ENCODE results near the gene MARCHF2.

Gene MARCHF2

GRCh38 chr19:8389891-8390616 is 23.1 kb upstream of the MARCHF2 start, which contains the start of gene RAB11B:
Gene RAB11B (plus strand): TSS chr19:8390360. CDS start chr19:8390417, 57 bp downstream.
- TF ChIP-seq TAF1 (IDR thresholded peaks at IDR 0.05; ENCODE audit: low read depth) (0 out of 2 replicates have a peak, but pooled peaks have one; percentile 65), FOXM1 (IDR thresholded peaks at IDR 0.05; ENCODE audit: borderline replicate concordance, low read depth) (0 out of 2 replicates have a peak, but pooled peaks have one; percentile 23), MAX (IDR thresholded peaks at IDR 0.05) (peak; percentile 26; the same call in 1 of the 2 replicates), CREB1 (IDR thresholded peaks at IDR 0.05; ENCODE audit: low read depth) (peak; percentile 98), YY1 (IDR thresholded peaks at IDR 0.05; ENCODE audit: low read depth) (no peak), EP300 (IDR thresholded peaks at IDR 0.05; ENCODE audit: borderline replicate concordance) (no peak; the same call in 1 of the 2 replicates), EGR1 (IDR thresholded peaks at IDR 0.05) (peak; percentile 37; the same call in 1 of the 2 replicates), TEAD4 (IDR thresholded peaks at IDR 0.05) (peak; percentile 76), TCF12 (IDR thresholded peaks at IDR 0.05; ENCODE audit: low read depth) (no peak), REST (IDR thresholded peaks at IDR 0.05; ENCODE audit: low read depth) (no peak), RAD21 (IDR thresholded peaks at IDR 0.05; ENCODE audit: low read depth) (no peak), CEBPB (IDR thresholded peaks at IDR 0.05) (no peak), NFIC (IDR thresholded peaks at IDR 0.05) (no peak), USF1 (IDR thresholded peaks at IDR 0.05) (peak; percentile 46; the same call in 1 of the 2 replicates), ZBTB7A (IDR thresholded peaks at IDR 0.05; ENCODE audit: low read depth) (0 out of 2 replicates have a peak, but pooled peaks have one; percentile 42)

- TF ChIP-seq RAD21 (IDR thresholded peaks at IDR 0.05; ENCODE audit: low read depth), result no peak
- TF ChIP-seq YY1 (IDR thresholded peaks at IDR 0.05; ENCODE audit: low read depth), result no peak
- TF ChIP-seq EGR1 (IDR thresholded peaks at IDR 0.05), result no peak
Observed at GRCh38 chr19:8390617-8390981, 22.5 kb upstream of the MARCHF2 start.

GRCh38 chr19:8391198-8392016 is 21.7 kb upstream of the MARCHF2 start:
- TF ChIP-seq CEBPB (IDR thresholded peaks at IDR 0.05) (no peak), USF1 (IDR thresholded peaks at IDR 0.05) (no peak), TAF1 (IDR thresholded peaks at IDR 0.05; ENCODE audit: low read depth) (no peak)

GRCh38 chr19:8392017-8392591 is 21.0 kb upstream of the MARCHF2 start:
- no peak for TF ChIP-seq TAF1 (IDR thresholded peaks at IDR 0.05; ENCODE audit: low read depth)
- no peak for TF ChIP-seq EP300 (IDR thresholded peaks at IDR 0.05; ENCODE audit: borderline replicate concordance)

GRCh38 chr19:8393192-8393870 is 19.8 kb upstream of the MARCHF2 start:
- TF ChIP-seq TEAD4 (IDR thresholded peaks at IDR 0.05), result no peak
- no peak for TF ChIP-seq TAF1 (IDR thresholded peaks at IDR 0.05; ENCODE audit: low read depth)
- no peak for TF ChIP-seq ZBTB7A (IDR thresholded peaks at IDR 0.05; ENCODE audit: low read depth)
- TF ChIP-seq EGR1 (IDR thresholded peaks at IDR 0.05), result no peak
- no peak for TF ChIP-seq REST (IDR thresholded peaks at IDR 0.05; ENCODE audit: low read depth)
- no peak for TF ChIP-seq CREB1 (IDR thresholded peaks at IDR 0.05; ENCODE audit: low read depth)
- no peak for TF ChIP-seq TCF12 (IDR thresholded peaks at IDR 0.05; ENCODE audit: low read depth)
- no peak for TF ChIP-seq MAX (IDR thresholded peaks at IDR 0.05)
- no peak for TF ChIP-seq YY1 (IDR thresholded peaks at IDR 0.05; ENCODE audit: low read depth)

Data from Ishikawa (cell line).